ENCODE data around the gene PARN. TPM values are rescaled to one million over a fixed set of nuclear protein-coding genes. Genes with fewer than 3 reads are reported as not detected.

The PARN gene
- total RNA-seq, 2 donors from 2014 or later = 24.1 to 99.9 TPM

DNA sequence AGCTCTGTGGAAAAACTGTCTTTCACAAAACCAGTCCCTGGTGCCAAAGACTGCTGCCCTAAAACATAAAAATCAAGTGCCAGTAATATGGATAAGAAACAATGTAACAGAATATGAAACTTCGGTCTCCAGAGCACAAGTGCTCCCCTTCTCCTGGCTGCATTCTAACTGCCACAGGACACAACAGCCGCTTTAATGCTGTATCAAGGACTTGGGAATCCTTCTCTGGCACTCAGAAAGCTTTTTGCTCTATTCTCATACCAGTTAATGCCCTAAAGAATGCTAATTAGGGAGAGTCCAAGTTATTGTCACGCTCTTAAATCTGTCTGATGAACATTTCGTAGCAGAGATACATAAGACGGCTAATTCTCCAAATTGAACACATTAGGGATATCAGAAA, 90.9 kb downstream of the PARN start:
- Histone ChIP-seq H3K4me3 (no peak overlapping the region), H3K27me3 (no peaks in the 10 kb centered on the region), H3K4me1 (no peaks in the 10 kb centered on the region), H3K9me3 (no peaks in the 10 kb centered on the region), H3K27ac (no peak overlapping the region), H3K36me3 (replicated peaks in 1 of 2; ENCODE audit: insufficient read depth in 1 of 2, low read depth in 2 of 2) (no peaks in the 10 kb centered on the region)
- intact Hi-C loops (cut with DNase I) = no loop called here
- ATAC-seq (no peak), DNase-seq (no peak)
- TF ChIP-seq, protein P1, sequence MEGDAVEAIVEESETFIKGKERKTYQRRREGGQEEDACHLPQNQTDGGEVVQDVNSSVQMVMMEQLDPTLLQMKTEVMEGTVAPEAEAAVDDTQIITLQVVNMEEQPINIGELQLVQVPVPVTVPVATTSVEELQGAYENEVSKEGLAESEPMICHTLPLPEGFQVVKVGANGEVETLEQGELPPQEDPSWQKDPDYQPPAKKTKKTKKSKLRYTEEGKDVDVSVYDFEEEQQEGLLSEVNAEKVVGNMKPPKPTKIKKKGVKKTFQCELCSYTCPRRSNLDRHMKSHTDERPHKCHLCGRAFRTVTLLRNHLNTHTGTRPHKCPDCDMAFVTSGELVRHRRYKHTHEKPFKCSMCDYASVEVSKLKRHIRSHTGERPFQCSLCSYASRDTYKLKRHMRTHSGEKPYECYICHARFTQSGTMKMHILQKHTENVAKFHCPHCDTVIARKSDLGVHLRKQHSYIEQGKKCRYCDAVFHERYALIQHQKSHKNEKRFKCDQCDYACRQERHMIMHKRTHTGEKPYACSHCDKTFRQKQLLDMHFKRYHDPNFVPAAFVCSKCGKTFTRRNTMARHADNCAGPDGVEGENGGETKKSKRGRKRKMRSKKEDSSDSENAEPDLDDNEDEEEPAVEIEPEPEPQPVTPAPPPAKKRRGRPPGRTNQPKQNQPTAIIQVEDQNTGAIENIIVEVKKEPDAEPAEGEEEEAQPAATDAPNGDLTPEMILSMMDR (IDR thresholded peaks at IDR 0.05) = no peak
- TF ChIP-seq POLR2A (IDR thresholded peaks at IDR 0.05) = no peak
- WGBS, 2 donors = 94% methylated on average over 5 of the region's 5 CpGs

DNA sequence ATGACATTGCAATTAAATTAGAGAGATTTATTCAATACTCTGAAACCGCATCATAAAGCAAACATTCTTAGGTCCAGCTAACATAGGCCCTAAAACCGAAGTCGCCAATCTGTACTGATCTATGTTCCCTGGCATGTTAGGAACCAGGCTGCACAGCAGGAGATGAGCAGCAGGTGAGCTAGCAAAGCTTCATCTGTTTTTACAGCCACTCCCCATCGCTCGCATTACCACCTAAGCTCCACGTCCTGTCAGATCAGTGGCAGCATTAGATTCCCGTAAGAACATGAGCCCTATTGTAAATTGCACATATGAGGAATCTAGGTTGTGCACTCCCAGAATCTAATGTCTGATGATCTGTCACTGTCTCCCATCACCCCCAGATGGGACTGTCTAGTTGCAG, 91.5 kb downstream of the PARN start:
- no peak for TF ChIP-seq POLR2A (IDR thresholded peaks at IDR 0.05)
- TF ChIP-seq, protein P1 (IDR thresholded peaks at IDR 0.05) = no peak
- WGBS, 2 donors = 97 to 98% methylated on average over 7 of the region's 7 CpGs
- H3K27ac ChIP-seq = no peak overlapping the region
- ATAC-seq (no peak), DNase-seq (no peak)
- H3K9me3 ChIP-seq = no peaks in the 10 kb centered on the region
- no peak overlapping the region for H3K4me3 ChIP-seq
- intact Hi-C loops (cut with DNase I) = no loop called here
- H3K27me3 ChIP-seq = no peaks in the 10 kb centered on the region
- no peaks in the 10 kb centered on the region for H3K4me1 ChIP-seq
- no peaks in the 10 kb centered on the region for H3K36me3 ChIP-seq (replicated peaks in 1 of 2; ENCODE audit: insufficient read depth in 1 of 2, low read depth in 2 of 2)

DNA sequence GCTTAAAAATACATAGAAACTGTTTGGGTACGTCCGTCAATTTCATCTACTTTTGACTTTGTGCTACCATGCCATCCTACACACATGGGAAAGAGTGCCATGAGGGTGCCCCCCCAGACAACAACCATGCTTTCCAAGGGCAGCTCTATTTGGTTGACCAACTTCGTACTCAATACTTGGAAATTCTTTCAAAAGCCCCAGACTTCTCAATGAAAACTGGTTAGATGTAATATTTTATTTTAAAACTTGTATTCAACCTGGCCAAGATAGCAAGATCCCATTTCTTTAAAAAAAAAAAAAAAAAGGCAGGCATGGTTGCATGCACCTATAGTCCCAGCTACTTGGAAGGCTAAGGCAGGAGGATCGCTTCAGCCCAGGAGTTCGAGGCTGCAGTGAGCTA, 98.4 kb downstream of the PARN start:
- Histone ChIP-seq H3K4me3 (no peak overlapping the region), H3K27ac (no peak overlapping the region), H3K4me1 (peaks cover 29% of the 10 kb centered on the region), H3K36me3 (replicated peaks in 1 of 2; ENCODE audit: insufficient read depth in 1 of 2, low read depth in 2 of 2) (no peaks in the 10 kb centered on the region), H3K27me3 (no peaks in the 10 kb centered on the region), H3K9me3 (no peaks in the 10 kb centered on the region)
- intact Hi-C loops (cut with DNase I) = loop anchor here (2.0 kb wide), 1 partner anchor 233 kb away; no protein-coding TSS in a partner anchor
- WGBS, 2 donors = 96 to 97% methylated on average over 5 of the region's 5 CpGs
- ATAC-seq (no peak), DNase-seq (no peak)
- TF ChIP-seq POLR2A (IDR thresholded peaks at IDR 0.05) = no peak
- TF ChIP-seq, protein P1 (IDR thresholded peaks at IDR 0.05) = no peak

DNA sequence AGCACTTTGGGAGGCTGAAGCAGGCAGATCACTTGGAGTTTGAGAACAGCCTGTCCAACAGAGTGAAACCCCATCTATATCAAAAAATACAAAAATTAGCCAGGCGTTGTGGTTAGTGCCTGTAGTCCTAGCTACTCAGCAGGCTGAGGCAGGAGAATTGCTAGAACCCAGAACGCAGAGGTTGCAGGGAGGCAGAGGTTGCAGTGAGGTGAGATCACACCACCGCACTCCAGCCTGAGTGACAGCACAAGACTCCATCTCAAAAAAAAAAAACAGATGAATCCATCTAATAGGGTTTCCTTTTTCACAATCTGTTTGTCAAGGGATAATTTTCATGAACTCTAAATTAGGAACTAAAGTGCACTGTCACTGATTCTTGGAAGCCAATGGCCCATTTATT, 99.0 kb downstream of the PARN start:
- 89 to 91% methylated on average over 3 of the region's 3 CpGs for WGBS, 2 donors
- Histone ChIP-seq H3K9me3 (no peaks in the 10 kb centered on the region), H3K4me1 (peaks cover 33% of the 10 kb centered on the region), H3K27ac (no peak overlapping the region), H3K4me3 (no peak overlapping the region), H3K36me3 (replicated peaks in 1 of 2; ENCODE audit: insufficient read depth in 1 of 2, low read depth in 2 of 2) (no peaks in the 10 kb centered on the region), H3K27me3 (no peaks in the 10 kb centered on the region)
- intact Hi-C loops (cut with DNase I) = loop anchor here (2.0 kb wide), 1 partner anchor 232 kb away; no protein-coding TSS in a partner anchor
- ATAC-seq = no peak
- TF ChIP-seq, protein P1 (IDR thresholded peaks at IDR 0.05) = no peak
- no peak for TF ChIP-seq POLR2A (IDR thresholded peaks at IDR 0.05)
- DNase-seq = no peak

DNA sequence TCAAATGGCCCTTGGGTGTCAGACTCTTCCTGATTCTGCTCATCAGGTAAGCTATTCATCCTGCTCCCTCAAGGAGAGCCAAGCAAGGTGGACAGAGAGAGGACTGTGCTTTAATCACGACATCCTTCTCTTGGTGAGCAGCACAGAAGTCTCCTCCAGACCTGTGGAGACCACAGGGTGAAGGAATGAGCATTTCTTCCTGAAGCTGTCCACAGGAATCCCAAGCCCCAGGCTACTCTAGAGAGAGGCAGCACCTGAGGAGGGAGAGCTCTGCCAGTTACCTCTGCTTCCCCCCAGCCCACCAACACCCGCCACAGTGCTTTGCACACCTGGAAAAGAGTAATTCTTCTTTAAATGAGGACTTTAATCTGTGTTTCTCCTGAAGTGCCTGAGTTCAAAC, 100.0 kb downstream of the PARN start:
- Histone ChIP-seq H3K27me3 (no peaks in the 10 kb centered on the region), H3K36me3 (replicated peaks in 1 of 2; ENCODE audit: insufficient read depth in 1 of 2, low read depth in 2 of 2) (no peaks in the 10 kb centered on the region), H3K4me1 (peaks cover 33% of the 10 kb centered on the region), H3K9me3 (no peaks in the 10 kb centered on the region), H3K27ac (no peak overlapping the region), H3K4me3 (no peak overlapping the region)
- 82 to 83% methylated on average over 2 of the region's 2 CpGs for WGBS, 2 donors
- ATAC-seq = no peak
- DNase-seq = no peak
- TF ChIP-seq POLR2A (IDR thresholded peaks at IDR 0.05) = no peak
- TF ChIP-seq, protein P1 (IDR thresholded peaks at IDR 0.05) = no peak
- intact Hi-C loops (cut with DNase I) = loop anchor here (2.0 kb wide), 1 partner anchor 231 kb away; no protein-coding TSS in a partner anchor

Data from body of pancreas (tissue), 4 donors.